GM15510 (cell line): Measurements from ENCODE around the gene TTPAL.

Experiments
- POLR2A ChIP-seq: IDR thresholded peaks from 3 replicates; pipeline ENCODE4 v1.6.1; 2011; ENCODE audit warnings: borderline replicate concordance; ENCODE audit not compliant: insufficient read length; ENCODE audit errors: extremely low read depth

Gene TTPAL

GRCh38 chr20:44526129-44526528 lies 50.5 kb downstream of the TTPAL start:
- TF ChIP-seq POLR2A: no peak

DNA sequence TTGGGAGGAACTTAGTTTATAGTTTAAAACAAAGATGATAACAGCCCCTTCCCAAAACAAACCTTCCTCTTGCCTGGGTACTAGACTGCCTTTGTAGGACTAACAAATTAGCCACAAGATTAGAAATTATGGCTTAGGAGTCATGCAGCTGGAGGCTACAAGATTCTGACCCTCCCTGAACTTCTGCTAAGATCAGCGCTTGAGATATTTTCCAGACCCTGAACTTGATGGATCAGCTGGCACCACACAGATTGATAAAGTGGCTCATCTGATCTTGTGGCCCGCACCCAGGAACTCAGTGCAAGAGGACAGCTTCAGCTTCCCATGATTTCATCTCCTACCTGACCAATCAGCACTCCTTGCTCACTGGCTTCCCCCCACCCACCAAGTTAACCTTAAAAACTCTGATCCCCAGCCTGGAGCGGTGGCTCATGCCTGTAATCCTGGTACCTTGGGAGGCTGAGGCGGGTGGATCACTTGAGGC lies 52.1 kb downstream of the TTPAL start:
- no peak for TF ChIP-seq POLR2A

DNA sequence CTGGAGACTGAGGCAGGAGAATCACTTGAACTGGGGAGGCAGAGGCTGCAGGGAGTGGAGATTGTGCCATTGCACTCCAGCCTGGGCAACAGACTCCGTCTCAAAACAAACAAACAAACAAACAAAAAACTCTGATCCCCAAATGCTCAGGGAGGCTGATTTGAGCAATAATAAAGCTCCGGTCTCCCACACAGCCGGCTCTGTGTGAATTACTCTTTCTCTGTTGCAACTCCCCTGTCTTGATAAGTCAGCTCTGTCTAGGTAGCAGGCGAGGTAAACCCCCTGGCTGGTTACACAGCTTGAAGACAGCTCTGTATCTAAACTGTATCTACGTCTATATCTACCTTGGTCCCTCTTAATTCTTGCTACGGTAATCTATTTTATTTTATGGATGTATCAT lies 52.6 kb downstream of the TTPAL start:
- no peak for TF ChIP-seq POLR2A

DNA sequence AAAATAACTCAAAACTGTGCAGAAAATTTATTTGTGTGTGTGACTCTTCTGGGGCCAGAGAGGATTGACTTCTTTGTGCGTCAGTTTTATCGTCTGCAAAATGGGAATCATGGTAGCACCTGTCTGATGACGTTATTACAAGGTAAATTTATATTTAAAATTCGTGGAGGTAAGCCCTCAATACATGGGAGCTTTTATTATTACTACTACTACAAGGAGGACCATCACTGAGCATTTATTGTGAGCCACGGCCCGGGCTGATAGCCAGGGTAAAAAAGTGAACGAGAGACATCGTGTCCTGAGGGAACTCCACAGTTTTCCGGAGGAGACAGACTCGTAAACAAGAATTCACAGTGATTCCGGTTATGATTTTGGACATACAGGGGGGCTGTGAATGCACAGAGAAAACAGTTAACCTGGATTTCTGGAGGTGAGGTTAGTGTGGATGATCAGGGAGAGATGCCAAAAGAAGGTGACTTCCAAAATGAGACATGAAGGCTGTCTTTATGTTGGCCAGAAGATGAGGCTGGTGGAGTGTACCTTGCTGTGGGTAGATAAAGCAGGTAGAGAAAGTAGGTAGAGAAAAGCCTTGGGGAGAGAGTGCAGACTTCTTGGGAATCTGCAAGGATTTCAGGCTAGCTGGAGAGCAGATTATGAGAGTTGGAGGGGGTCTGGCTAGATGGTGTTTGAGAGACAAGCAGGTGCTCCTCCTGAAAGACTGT lies 56.7 kb downstream of the TTPAL start:
- TF ChIP-seq POLR2A: no peak

DNA sequence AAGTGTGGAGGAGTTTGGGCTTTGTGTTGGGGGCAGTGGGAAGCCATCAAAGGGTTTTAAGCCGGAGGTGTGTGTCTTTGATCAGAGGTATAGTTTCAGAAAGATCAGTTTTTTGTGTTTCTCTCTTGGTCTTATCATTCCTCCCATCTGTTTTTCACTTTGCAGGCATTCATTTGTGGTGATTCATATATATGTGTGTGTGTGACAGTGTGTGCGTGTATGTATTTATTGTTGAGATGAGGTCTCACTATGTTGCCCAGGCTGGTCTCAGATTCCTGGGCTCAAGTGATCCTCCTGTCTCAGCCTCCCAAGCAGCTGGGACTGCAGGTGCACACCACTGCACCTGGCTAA lies 57.3 kb downstream of the TTPAL start:
- TF ChIP-seq POLR2A: no peak

DNA sequence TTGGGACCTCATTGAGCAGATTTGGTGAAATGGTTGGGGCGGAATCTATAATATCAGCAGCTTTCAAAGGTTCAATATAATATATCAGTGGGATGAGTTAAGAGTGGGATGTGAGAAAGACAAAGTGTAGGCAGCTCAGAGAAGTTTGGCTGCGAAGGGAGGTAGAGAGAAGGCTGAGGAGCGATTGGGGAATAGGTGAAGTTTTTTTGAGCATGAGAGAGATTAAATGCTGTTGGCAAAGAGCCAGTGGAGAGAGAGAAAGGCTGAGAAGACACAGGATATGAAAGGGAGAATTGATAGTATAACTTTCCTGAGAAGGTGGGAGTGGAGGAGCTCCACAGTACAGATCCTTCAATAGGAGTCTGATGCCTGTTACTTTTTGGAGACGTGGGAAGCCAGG lies 58.3 kb downstream of the TTPAL start:
- TF ChIP-seq POLR2A: no peak

DNA sequence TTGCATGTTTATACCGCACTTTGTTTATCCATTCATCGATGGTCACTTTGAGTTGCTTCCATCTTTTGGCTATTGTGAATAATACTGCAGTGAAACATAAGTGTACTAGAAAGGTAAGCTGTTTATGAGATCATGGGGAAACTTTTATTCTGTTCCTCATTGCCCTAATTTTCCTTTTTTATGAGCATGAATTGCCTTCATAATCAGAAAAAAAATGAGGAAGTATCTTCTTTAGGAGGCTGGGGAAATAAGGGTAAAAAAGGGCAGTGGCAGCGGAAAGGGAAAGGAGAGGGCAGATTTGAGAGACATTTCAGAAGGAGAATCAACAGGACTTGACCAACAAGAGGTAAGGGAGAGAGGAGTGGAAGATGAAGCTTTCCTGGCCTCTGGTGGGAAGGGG lies 60.5 kb downstream of the TTPAL start:
- no peak for TF ChIP-seq POLR2A

DNA sequence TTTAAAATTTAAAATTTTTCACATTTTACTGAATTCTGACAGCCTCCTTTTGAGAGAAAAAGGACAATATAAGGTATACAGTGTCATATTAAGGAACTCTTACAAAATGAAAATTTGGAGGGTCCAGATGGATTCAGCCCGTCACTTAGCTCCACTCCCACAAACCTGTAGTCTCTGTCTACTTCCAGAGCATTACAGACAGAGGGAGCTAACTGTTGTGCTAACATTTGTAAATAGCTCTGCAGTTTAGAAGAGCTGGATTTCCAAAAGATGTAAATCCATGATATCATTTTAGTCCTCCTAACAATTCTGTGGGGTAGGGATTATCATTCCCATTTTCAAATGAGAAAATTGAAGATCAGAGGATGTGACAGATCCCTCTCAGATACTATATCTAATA lies 62.3 kb downstream of the TTPAL start:
- no peak for TF ChIP-seq POLR2A

DNA sequence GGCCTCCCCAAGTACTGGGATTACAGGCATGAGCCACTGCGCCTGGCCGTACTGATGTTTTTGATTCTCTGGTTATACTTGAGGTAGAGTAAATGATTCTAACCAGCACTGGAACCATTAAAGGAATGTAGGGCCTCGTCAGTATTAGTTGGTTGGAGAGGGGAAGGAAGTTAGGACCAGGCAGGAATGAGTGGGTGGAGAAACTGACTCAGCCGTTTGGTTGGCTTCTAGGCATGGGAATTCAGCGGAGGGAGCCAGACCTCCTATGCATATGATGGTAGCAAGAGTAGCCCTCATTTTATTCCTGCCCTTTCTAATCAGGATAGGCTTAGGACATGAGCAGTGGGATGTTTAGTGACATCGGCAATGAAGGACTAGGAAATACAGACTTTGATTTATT lies 65.2 kb downstream of the TTPAL start:
- TF ChIP-seq POLR2A: no peak

DNA sequence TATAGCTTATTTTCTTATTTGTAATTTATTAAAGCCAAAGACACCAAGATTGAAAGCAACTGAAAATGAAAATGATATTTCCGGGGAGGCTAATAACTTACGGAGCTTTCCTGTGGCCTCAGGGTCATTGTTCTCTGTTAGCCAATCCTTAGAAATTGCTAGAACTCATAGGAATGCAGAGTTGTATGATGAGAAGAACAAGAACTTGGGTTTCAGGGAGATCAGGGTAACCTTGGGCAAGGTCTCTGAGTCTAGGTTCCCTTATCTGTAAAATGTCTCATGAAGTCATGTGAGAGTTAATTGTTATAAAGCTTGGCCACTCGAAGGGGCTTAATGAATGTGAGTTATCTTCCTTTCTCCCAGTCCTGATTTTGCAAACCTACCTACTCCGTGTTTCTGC lies 66.3 kb downstream of the TTPAL start:
- TF ChIP-seq POLR2A: no peak

DNA sequence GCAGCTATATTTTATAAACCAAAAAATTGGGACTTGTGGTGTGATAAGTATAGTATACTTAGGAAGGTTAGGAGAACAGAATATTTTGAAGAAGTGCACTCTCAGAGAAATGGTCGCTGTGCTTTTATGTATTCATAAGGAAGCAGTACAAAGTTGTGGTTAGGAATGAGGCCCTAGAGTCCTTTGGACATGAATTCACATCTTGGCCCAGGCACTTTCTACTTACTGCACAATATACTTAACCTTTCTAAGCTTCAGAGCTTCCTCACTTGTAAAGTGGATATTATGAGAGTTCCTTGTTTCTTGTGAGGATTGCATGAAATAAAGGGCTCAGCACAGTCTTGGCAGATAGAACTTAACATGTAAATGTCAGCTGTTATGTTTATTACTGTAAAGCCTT lies 67.2 kb downstream of the TTPAL start:
- no peak for TF ChIP-seq POLR2A

- TF ChIP-seq POLR2A: no peak
These were observed 67.7 kb downstream of the TTPAL start for GRCh38 chr20:44543358-44543757.
